DND-41 (cell line): ENCODE results near the gene DGKI.

Experiments
- EZH2 ChIP-seq: IDR thresholded peaks from 3 replicates; pipeline ENCODE4 v1.6.1; 2012; ENCODE audit warnings: borderline replicate concordance, low read depth, mild to moderate bottlenecking, moderate library complexity, low read length, inconsistent platforms; ENCODE audit not compliant: severe bottlenecking
- TF ChIP-seq, protein P1 (sequence below): IDR thresholded peaks from 2 replicates; pipeline ENCODE4 v1.5.1; 2012; ENCODE audit warnings: borderline replicate concordance, low read length, moderate library complexity, mild to moderate bottlenecking; ENCODE audit not compliant: poor library complexity, severe bottlenecking; ENCODE audit errors: extremely low read depth

DNA sequence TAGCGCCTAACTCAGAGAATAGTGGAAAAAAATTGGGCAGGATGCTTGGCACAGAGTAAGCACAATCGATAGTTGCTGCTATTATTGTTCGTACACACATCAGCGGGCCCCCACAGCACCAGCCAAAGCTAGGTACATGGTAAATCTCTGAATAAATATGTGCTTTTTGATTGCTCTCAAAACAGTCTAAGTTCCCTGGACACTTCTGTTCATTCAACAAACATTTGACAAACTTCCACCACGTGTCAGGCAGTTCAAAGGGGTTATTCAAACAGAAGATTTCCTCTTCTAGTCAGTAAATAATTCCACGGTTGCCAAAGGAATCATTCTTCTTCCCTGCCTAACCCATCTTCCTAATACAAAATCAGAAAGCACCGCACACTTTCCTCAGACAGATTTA lies 150.8 kb downstream of the DGKI start:
- TF ChIP-seq, protein P1, sequence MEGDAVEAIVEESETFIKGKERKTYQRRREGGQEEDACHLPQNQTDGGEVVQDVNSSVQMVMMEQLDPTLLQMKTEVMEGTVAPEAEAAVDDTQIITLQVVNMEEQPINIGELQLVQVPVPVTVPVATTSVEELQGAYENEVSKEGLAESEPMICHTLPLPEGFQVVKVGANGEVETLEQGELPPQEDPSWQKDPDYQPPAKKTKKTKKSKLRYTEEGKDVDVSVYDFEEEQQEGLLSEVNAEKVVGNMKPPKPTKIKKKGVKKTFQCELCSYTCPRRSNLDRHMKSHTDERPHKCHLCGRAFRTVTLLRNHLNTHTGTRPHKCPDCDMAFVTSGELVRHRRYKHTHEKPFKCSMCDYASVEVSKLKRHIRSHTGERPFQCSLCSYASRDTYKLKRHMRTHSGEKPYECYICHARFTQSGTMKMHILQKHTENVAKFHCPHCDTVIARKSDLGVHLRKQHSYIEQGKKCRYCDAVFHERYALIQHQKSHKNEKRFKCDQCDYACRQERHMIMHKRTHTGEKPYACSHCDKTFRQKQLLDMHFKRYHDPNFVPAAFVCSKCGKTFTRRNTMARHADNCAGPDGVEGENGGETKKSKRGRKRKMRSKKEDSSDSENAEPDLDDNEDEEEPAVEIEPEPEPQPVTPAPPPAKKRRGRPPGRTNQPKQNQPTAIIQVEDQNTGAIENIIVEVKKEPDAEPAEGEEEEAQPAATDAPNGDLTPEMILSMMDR, result no peak
- no peak for TF ChIP-seq EZH2
